Uterus (tissue), 4 donors: ENCODE data around the gene BAHCC1. TPM values are rescaled to one million over a fixed set of nuclear protein-coding genes. Genes with fewer than 3 reads are reported as not detected.
A peak's percentile ranks its signal among the peaks of the same experiment; 100 is the strongest.

Experiments
- DNase-seq, 2 donors: peaks; one replicate each; pipeline ENCODE4 v3.0.0-alpha.2; 2019 to 2020
- H3K27ac ChIP-seq, 2 donors: fragments of 200-600 bp; sonication (generic); 1 replicate in 1 of 2; 2 replicates in 1 of 2; pipeline ENCODE4 v1.5.1; 2016 to 2018
- H3K27me3 ChIP-seq, 2 donors: fragments of 200-600 bp; sonication (generic); one replicate each; pipeline ENCODE4 v1.5.1; 2018 to 2019; ENCODE audit warnings: control low read depth in 1 of 2
- H3K36me3 ChIP-seq, 2 donors: fragments of 200-600 bp; sonication (generic); one replicate each; pipeline ENCODE4 v1.5.1; 2019; ENCODE audit warnings: control low read depth in 1 of 2
- H3K4me1 ChIP-seq, 2 donors: fragments of 200-600 bp; sonication (generic); one replicate each; pipeline ENCODE4 v1.5.1; 2018 to 2019; ENCODE audit warnings: control low read depth in 1 of 2
- H3K4me3 ChIP-seq, 2 donors: fragments of 200-600 bp; sonication (generic); 1 replicate in 1 of 2; 2 replicates in 1 of 2; pipeline ENCODE4 v1.5.1; 2018 to 2019; ENCODE audit warnings: mild to moderate bottlenecking in 1 of 2
- H3K9me3 ChIP-seq, 2 donors: fragments of 200-600 bp; sonication (generic); one replicate each; pipeline ENCODE4 v1.5.1; 2019; ENCODE audit warnings: control low read depth in 1 of 2
- CTCF ChIP-seq, 4 experiments: fragments of 200-600 bp in 2 of 4; fragments of 450-650 bp in 2 of 4; sonication (generic) in 2 of 4; IDR thresholded peaks; one replicate each; pipeline ENCODE4 v1.5.1; 2016 to 2019; ENCODE audit warnings: antibody characterized with exemption in 4 of 4, mild to moderate bottlenecking in 2 of 4, moderate library complexity in 1 of 4
- POLR2A ChIP-seq, 2 donors: fragments of 450-650 bp; IDR thresholded peaks; one replicate each; pipeline ENCODE4 v1.6.1; 2016; ENCODE audit warnings: antibody characterized with exemption in 2 of 2, mild to moderate bottlenecking in 1 of 2, moderate library complexity in 1 of 2
- intact Hi-C: fragments of 100-400 bp; cut with DNase I; formaldehyde crosslinking; loops from one replicate; pipeline ENCODE4 v1.15.1; 2023; ENCODE audit warnings: low total_unique reads
- total RNA-seq, 4 donors: library from RNA; depleted of rRNA in 3 of 4; stranded (reverse); fragments of >200 nt in 3 of 4; gene quantifications; one replicate each; pipeline versions ENCODE4 v1.1.0 to v1.2.4, GENCODE V29; 2014 to 2023
- donor health status: DM: yes; HTN: yes; CAD: no.

BAHCC1 gene
- total RNA-seq, 4 donors from 2014 or later: 1.5 to 34.1 (median 8.5) TPM

DNA sequence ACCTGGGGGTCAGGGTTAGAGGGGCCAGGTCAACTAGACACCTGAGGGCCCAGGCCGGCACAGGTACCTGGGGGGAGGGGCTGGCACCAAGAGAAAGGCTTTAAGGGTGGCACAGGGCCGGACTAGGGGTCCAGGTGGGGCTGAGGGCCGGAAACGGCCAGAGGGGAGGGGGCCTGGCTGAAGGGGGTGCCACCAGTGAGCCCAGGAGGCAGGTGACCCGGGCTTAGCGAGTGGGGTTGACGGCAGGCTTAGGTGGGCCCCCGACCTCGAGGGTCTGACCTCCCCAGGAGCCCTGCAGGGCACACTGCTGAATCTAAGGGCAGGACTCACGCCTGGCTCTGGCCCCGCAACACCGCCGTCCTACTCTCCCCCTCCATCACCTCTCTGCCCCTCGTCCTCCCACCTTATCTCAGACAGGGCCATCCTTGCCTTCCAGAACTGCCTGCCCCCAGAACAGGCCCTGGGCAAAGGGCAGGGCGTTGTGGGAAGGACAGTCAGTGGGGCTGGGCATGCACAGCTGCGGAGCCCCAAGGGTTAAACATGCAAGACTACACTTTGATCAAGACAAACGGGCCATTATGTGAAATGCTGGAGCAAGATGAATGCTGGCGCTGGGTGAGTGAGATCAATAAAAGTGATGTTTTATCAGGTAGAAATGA lies 73.0 kb downstream of the BAHCC1 start:
- intact Hi-C loops: no loop called here
- no peak for DNase-seq
- no peak for TF ChIP-seq POLR2A (IDR thresholded peaks at IDR 0.05)
- no peak for TF ChIP-seq CTCF (IDR thresholded peaks at IDR 0.05)
- H3K27ac ChIP-seq: no peak overlapping the region
- no peaks in the 10 kb centered on the region for H3K4me1 ChIP-seq
- H3K4me3 ChIP-seq: no peak overlapping the region
- no peaks in the 10 kb centered on the region for H3K9me3 ChIP-seq
- no peaks in the 10 kb centered on the region for H3K27me3 ChIP-seq
- H3K36me3 ChIP-seq: no peaks in the 10 kb centered on the region

- intact Hi-C loops: no loop called here
- H3K4me1 ChIP-seq: no peaks in the 10 kb centered on the region
- TF ChIP-seq POLR2A (IDR thresholded peaks at IDR 0.05) (no peak), CTCF (IDR thresholded peaks at IDR 0.05) (no peak)
These were observed 73.5 kb downstream of the BAHCC1 start for GRCh38 chr17:81468770-81469121.

DNA sequence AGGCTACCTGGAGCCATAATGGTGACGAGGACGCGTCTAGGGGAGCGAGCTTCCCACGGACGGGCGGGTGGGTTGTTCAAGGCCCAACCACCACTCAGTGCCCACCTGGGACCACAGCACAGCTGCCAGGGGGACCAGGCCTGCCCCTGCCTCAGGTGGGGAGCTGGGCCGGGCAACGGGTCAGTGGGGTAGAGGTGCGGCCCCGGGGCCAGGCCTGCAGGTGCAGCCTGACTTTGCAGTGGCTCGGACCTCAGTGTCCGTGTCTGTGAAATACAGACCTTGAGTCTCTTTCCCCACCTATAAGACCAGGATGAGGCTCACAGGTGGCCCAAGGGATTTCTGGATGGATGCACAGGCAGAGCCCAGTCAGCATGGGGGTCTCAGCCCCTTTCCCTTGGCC lies 74.0 kb downstream of the BAHCC1 start:
- Histone ChIP-seq H3K4me1 (no peaks in the 10 kb centered on the region), H3K36me3 (no peaks in the 10 kb centered on the region), H3K27ac (no peak overlapping the region), H3K9me3 (no peaks in the 10 kb centered on the region), H3K27me3 (no peaks in the 10 kb centered on the region), H3K4me3 (no peak overlapping the region)
- intact Hi-C loops: no loop called here
- TF ChIP-seq CTCF (IDR thresholded peaks at IDR 0.05): no peak
- no peak for TF ChIP-seq POLR2A (IDR thresholded peaks at IDR 0.05)
- DNase-seq: no peak

More at GRCh38 chr17:81468770-81469121, 73.5 kb downstream of the BAHCC1 start:
- Histone ChIP-seq H3K27ac (no peak overlapping the region), H3K27me3 (no peaks in the 10 kb centered on the region), H3K4me3 (no peak overlapping the region), H3K9me3 (no peaks in the 10 kb centered on the region), H3K36me3 (no peaks in the 10 kb centered on the region)
- no peak for DNase-seq

DNA sequence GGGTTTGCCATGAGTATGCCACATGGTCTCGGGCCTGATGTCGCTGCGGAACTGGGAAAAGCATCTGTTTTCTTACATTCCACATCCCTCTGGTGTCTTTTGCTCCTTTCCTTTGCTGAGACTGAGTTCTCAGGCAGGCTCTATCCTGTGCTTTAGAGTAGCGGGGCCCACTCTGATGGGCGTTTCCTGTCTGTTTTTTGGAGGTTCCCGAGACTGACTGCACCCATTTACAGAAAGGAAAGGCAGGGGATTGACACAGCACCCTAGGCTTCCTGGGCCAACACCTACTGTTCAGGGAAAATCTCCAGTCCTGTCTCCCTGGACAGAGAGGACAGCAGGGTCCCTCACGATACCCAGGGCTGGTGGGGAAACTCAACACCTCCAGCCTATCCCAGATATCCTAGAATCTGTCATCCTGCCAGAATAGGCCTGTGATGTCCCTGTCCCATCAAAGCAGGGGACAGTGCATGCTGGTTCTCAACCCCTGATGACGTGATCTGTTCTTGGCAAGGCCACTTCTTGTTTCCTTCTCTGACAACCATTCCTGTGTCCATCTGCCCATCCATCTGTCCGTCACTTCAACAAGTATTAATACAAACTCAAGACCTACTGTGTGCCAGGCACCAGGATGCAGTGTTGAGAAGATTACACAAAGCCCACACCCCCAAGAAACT lies 75.2 kb downstream of the BAHCC1 start:
- Histone ChIP-seq H3K27ac (peak overlapping the region in 1 of 2 donors; percentile 52), H3K36me3 (no peaks in the 10 kb centered on the region), H3K9me3 (no peaks in the 10 kb centered on the region), H3K27me3 (no peaks in the 10 kb centered on the region), H3K4me1 (no peaks in the 10 kb centered on the region), H3K4me3 (no peak overlapping the region)
- no peak for DNase-seq
- TF ChIP-seq CTCF (IDR thresholded peaks at IDR 0.05) (no peak), POLR2A (IDR thresholded peaks at IDR 0.05) (no peak)
- intact Hi-C loops: no loop called here

DNA sequence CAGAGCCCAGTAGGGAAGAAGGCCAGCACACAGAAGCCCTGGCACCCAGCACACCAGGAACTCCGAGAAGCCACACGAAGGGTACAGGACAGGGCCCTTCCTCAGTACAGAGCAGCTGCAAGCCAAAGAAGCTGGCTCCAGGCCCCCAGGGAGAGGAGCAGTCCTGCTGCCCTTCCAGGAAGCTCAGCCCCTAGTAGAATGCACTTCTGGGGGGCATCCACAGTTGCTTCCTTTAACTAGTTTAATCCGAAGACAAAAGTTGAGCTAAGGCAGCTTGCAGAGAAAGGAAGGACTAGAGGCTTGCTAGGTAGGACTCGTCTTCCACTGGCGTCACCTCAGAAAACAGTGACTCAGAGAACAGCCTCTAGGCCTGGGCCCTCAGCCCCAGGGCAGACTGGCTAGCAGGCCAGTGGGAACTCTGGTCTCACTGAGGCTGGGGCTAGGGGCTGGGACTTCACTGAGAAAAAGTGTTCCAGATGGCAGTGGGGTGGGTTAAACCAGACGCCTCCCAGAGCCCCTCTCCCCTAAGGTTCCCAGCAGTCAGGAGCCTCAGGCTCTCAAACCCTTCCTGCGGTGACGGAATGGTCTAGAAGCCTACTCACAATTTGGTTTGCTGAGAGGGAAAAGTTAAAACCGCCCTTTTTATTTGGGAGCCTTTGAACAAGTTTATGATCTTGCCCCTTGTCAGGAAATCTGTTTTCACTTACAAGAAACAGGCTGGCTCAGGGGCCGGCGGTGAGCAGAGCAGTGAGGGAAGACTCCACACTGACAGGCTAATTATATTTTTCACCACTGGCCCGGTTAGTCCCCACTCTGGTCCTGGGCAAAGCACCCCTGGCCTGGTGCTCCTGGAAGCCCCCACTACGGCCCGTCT lies 75.9 kb downstream of the BAHCC1 start:
- Histone ChIP-seq H3K4me1 (no peaks in the 10 kb centered on the region), H3K36me3 (no peaks in the 10 kb centered on the region), H3K9me3 (no peaks in the 10 kb centered on the region), H3K27ac (peak overlapping the region; percentile 33 to 52), H3K27me3 (no peaks in the 10 kb centered on the region), H3K4me3 (no peak overlapping the region)
- TF ChIP-seq POLR2A (IDR thresholded peaks at IDR 0.05) (no peak), CTCF (IDR thresholded peaks at IDR 0.05) (no peak)
- no peak for DNase-seq
- intact Hi-C loops: no loop called here
